ENCODE data around the gene RGS1. TPM values are rescaled to one million over a fixed set of nuclear protein-coding genes. Genes with fewer than 3 reads are reported as not detected.
"Not testable (repeated sequence)": the region's sequence is repeated elsewhere in the genome, so short reads cannot be mapped to it uniquely, and the experiment has no call there.

RGS1 gene, protein sequence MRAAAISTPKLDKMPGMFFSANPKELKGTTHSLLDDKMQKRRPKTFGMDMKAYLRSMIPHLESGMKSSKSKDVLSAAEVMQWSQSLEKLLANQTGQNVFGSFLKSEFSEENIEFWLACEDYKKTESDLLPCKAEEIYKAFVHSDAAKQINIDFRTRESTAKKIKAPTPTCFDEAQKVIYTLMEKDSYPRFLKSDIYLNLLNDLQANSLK
- total RNA-seq = 0.32 TPM in 1 of 2 replicates, not detected in the other

DNA sequence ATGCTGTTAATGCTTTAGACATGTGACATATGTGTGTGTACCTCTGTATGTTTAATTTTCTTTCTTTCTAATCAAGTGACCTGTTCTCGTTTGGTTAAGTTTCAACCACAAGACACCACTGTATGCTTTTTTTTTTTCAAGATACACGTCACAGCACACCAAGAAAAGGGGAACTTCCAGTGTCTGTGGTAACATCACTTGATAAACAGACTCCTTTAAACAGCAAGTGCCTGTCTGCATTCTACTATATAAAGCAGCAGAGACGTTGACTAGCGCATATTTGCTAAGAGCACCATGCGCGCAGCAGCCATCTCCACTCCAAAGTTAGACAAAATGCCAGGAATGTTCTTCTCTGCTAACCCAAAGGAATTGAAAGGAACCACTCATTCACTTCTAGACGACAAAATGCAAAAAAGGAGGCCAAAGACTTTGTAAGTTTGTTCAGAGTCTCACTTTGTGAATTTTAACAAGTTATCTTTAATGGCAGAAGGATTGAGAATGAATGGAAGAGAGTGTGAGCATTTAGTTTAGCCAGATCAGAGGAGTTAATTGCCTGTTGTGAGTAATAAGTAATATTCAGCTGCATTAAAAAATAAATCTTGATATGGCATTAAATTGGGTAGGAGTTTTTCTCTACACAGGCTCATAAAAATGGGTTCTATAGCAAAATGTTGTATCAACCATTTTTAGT is at the start of gene RGS1:
Gene RGS1 (plus strand): TSS at position 275 of the 691 bp plus-strand sequence. CDS start 20 bp downstream, at position 295.
- no peak within 1 kb of the TSS for H3K4me3 ChIP-seq (ENCODE audit: low read depth, low read length)
- TF ChIP-seq, protein P1, sequence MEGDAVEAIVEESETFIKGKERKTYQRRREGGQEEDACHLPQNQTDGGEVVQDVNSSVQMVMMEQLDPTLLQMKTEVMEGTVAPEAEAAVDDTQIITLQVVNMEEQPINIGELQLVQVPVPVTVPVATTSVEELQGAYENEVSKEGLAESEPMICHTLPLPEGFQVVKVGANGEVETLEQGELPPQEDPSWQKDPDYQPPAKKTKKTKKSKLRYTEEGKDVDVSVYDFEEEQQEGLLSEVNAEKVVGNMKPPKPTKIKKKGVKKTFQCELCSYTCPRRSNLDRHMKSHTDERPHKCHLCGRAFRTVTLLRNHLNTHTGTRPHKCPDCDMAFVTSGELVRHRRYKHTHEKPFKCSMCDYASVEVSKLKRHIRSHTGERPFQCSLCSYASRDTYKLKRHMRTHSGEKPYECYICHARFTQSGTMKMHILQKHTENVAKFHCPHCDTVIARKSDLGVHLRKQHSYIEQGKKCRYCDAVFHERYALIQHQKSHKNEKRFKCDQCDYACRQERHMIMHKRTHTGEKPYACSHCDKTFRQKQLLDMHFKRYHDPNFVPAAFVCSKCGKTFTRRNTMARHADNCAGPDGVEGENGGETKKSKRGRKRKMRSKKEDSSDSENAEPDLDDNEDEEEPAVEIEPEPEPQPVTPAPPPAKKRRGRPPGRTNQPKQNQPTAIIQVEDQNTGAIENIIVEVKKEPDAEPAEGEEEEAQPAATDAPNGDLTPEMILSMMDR (IDR thresholded peaks at IDR 0.05; ENCODE audit: insufficient read depth, low read depth, low read length) = no peak
- DNase-seq (ENCODE audit: low read depth) = no peak

DNA sequence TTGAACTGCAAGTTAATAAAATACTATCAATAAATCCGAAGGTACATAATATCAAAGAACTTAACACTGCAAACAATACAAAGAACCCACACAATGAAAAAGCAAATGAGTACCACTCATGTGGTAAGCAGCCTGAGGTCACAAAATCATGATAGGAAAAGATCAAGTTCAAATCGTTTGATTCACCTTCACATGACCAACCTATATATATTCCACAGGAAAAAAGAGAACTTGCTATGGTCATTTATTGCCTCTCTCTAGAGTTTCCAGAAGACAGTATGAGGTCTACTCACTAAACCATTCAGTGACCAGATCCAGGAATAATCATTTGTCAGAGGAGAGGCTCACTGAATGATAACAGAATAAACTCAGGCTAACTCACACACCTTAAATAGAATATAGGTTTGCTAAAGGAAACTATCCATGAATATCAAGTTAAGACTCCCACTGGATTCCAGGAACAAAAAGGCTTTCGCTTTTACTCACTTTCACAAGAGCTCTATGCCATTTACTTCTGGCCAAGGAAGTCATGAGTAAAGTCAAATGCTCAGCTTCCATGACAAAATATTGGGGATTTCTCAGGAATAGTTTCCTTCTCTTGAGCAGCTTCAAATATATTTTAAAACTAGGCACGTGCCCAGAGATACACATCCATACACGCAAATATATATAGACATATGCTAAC is 48.3 kb upstream of the RGS1 start:
- H3K4me3 ChIP-seq (ENCODE audit: low read depth, low read length) = no peak overlapping the region
- TF ChIP-seq, protein P1 (IDR thresholded peaks at IDR 0.05; ENCODE audit: insufficient read depth, low read depth, low read length) = no peak
- no peak for DNase-seq (ENCODE audit: low read depth)

DNA sequence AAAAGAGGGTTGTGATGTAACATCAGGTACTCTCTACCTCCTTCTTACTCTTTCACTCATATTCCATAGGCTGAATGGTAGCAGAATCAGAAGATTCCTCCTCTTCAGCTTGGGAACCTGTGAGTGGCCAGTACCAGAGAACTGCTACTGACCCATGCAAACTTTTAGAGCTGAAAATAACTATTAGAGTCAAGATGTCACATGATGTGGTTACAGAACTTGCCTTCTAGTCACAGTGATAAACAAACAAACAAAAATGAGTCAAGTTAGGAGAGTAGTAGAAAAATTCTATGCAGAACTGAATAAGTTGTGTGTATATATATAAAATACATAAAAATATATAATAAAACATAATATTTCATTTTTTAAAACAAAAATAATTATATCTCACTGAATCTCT is 47.6 kb upstream of the RGS1 start:
- TF ChIP-seq, protein P1 (IDR thresholded peaks at IDR 0.05; ENCODE audit: insufficient read depth, low read depth, low read length) = no peak
- DNase-seq (ENCODE audit: low read depth) = no peak
- H3K4me3 ChIP-seq (ENCODE audit: low read depth, low read length) = no peak overlapping the region

DNA sequence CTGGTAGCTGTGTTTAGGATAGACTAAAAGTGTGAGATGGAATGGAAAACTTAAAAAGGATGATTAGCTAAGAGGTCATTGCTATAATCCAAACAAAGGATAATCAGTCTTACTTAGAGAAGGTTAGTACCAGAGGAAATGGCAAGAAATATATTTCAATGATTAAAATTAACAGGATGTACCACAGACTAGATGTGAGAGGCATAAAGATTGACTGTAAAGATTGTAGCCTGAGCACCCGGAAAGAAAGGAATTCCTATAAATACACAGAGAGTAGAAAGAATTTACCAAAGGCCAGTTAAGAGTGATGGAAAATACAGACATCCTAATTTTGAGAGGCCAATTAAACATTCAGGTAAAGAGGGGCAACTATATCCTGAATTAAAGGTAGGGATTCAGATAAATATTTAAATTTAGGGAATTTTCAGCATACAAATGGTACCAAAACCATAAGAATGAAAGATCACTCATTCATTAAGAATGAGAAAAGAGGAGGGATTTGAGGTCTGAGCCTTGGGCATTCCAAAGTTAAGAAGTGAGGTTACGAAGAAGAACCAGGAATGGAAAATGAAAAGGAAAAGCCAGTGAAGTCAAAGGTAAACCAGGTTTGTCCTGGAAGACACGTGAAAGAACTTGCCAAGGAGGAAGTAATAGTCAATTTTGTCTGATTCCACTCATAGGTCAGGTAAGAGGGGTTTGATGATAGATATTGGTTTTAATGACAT is 46.4 kb upstream of the RGS1 start:
- DNase-seq (ENCODE audit: low read depth) = peak; percentile 48
- TF ChIP-seq, protein P1 (IDR thresholded peaks at IDR 0.05; ENCODE audit: insufficient read depth, low read depth, low read length) = no peak
- no peak overlapping the region for H3K4me3 ChIP-seq (ENCODE audit: low read depth, low read length)

DNA sequence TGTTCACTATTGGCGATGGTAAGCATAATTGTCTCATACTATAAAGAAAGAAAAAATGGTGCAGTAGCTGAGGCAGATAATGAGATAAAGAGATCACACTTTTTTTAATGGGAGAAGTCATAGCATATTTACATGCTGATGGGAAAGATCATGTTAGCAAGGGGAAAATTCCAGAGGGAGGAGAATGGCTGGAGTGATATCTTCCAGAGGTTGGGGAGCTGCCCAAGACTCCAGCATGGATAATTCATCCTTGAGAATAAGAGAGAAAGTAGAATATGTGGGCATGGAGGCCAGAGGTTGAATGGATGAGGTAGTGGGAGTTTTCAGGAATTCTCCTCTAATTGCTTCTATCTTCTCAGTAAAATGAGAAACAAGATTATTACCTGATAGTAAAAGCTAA is 45.8 kb upstream of the RGS1 start:
- H3K4me3 ChIP-seq (ENCODE audit: low read depth, low read length) = no peak overlapping the region
- DNase-seq (ENCODE audit: low read depth) = no peak
- TF ChIP-seq, protein P1 (IDR thresholded peaks at IDR 0.05; ENCODE audit: insufficient read depth, low read depth, low read length) = no peak

DNA sequence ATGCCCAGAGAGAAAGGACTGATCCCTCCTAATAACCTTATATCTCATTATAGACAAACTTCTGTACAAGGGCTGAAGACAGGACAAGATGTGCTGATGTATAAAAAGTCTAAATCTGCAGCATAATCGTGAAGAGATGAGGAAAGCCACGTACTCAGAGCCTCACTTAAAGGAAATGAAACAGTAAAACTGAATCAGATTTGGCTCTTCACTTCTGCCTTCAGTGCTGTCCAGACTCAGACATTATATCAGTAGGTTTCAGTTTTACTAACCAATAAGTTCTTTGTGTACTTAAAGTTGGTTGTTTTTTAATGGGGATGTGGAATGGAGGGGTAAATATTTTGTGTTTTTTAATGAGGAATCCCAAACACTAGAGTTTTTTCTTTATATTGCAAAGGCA is 45.3 kb upstream of the RGS1 start:
- DNase-seq (ENCODE audit: low read depth) = peak; percentile 49
- H3K4me3 ChIP-seq (ENCODE audit: low read depth, low read length) = no peak overlapping the region

DNA sequence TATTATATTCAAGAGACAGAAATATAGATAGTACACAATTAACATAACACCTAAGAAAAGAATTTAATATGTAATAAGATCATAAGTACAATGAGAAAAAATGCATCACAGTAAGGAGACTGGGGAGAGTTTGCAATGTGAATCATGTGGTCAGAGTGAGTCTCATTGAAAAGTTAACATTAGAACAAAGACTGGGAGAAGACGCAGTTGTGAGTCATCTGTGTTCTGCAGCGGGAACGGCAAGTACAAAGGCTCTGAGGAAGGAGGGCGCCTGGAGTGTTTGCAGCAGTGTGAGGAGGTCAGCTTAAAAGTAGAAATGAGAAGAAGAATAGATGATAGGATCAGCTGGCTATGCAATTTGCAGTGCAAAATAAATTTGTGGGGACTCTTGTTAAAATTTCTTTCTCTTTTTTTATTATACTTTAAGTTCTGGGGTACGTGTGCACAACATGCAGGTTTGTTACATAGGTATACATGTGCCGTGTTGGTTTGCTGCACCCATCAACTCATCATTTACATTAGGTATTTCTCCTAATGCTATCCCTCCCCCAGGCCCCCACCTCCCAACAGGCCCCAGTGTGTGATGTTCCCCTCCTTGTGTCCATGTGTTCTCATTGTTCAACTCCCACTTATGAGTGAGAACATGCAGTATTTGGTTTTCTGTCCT is 44.4 kb upstream of the RGS1 start:
- peak; percentile 85 for DNase-seq (ENCODE audit: low read depth)

More for the DNA sequence above, 45.3 kb upstream of the RGS1 start:
- TF ChIP-seq, protein P1 (IDR thresholded peaks at IDR 0.05; ENCODE audit: insufficient read depth, low read depth, low read length) = no peak

More for the DNA sequence above, 44.4 kb upstream of the RGS1 start:
- not testable (repeated sequence) for H3K4me3 ChIP-seq (ENCODE audit: low read depth, low read length)
